HG03575 (cell line): ENCODE measurements around the gene FRS3.
"Not testable (repeated sequence)": the region's sequence is repeated elsewhere in the genome, so short reads cannot be mapped to it uniquely, and the experiment has no call there.

Experiments
- ATAC-seq: cut with Tn5 transposase; IDR thresholded peaks from one replicate; pipeline ENCODE4 v1.9.1; 2021; ENCODE audit not compliant: unreplicated experiment, insufficient number of reproducible peaks, low FRiP score; ENCODE audit errors: extremely low read depth

FRS3 gene, protein sequence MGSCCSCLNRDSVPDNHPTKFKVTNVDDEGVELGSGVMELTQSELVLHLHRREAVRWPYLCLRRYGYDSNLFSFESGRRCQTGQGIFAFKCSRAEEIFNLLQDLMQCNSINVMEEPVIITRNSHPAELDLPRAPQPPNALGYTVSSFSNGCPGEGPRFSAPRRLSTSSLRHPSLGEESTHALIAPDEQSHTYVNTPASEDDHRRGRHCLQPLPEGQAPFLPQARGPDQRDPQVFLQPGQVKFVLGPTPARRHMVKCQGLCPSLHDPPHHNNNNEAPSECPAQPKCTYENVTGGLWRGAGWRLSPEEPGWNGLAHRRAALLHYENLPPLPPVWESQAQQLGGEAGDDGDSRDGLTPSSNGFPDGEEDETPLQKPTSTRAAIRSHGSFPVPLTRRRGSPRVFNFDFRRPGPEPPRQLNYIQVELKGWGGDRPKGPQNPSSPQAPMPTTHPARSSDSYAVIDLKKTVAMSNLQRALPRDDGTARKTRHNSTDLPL

GRCh38 chr6:41779788-41780550 lies at the start of gene FRS3:
Gene FRS3 (minus strand): TSS chr6:41779900. CDS start chr6:41776987, 2,913 bp downstream.
- peak; percentile 46 for ATAC-seq

GRCh38 chr6:41826343-41827022 lies 46.8 kb upstream of the FRS3 start:
- ATAC-seq, result no peak

GRCh38 chr6:41824571-41825569 lies 45.2 kb upstream of the FRS3 start:
- no peak for ATAC-seq

GRCh38 chr6:41823178-41823577 lies 43.5 kb upstream of the FRS3 start:
- ATAC-seq, result no peak

DNA sequence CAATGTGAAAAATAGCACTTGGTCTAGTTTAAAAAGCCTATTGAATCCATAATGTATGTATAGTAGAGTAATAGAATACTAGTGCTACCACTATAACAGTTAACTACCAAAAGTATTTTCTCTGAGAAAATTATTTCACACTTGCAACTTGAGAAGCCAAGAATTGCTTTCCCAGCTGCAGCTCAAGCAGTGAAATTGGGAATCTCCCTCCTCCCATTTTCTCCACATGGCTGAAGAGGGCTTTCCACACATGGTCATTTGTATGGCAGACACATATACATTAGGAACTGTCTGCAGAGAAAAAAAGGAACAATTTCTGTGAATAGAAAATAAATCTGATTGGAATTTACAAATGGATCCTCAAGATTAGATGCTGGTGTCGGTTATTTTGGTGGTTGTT lies 42.3 kb upstream of the FRS3 start:
- no peak for ATAC-seq

DNA sequence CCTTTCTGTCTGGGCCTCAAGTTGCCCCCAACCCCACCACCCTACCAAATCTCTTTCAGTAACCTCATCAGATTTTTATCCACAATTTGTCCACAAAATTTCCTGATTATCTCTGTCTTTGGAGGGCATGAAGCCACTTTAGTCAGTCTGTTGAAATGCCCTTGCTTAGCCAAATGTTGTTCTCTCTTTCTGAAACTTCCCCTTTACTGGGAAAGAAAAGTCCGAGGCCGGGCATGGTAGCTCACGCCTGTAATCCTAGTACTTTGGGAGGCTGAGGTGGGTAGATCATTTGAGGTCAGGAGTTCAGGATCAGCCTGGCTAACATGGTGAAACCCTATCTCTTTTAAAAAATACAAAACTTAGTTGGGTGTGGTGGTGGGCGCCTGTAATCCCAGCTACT lies 41.6 kb upstream of the FRS3 start:
- ATAC-seq, result no peak

GRCh38 chr6:41818271-41819054 lies 38.8 kb upstream of the FRS3 start:
- no peak for ATAC-seq

DNA sequence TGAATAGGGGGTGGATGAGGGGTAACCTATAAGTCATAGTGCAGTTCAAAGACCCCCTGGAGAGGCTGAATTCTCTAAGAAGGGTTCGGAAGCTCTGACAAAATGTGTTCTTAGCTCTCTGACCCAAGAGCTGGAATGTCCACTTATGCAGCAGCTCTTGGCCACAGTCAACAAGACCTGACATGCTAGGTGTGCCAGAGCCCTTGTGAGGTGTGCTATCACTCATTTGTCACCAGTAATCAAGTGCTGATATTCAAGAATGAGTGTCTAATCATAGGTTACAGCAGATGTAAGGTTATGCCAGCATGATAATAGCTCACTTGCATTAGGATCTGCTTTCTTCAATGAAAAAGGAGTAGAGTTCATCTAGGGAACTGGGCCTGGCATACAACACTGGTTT lies 35.9 kb upstream of the FRS3 start:
- ATAC-seq, result no peak

DNA sequence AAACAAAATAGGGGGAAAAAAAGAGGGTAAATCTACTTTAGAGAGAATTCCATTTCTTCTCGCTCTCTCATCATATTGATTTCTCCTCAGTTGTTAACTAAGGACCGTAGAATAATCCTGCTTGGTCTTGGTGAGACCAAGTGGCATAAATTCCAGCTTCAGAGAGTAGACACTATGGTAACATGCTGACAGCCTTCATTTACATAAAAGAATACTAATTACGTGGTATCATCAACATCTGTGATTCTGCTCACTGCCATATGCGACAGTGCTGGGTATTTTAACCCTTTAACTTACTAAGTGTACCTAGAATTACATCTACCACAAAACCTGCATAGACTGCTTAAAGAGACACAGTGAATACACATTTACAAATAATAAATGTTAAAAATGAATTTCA lies 34.9 kb upstream of the FRS3 start:
- ATAC-seq, result no peak

DNA sequence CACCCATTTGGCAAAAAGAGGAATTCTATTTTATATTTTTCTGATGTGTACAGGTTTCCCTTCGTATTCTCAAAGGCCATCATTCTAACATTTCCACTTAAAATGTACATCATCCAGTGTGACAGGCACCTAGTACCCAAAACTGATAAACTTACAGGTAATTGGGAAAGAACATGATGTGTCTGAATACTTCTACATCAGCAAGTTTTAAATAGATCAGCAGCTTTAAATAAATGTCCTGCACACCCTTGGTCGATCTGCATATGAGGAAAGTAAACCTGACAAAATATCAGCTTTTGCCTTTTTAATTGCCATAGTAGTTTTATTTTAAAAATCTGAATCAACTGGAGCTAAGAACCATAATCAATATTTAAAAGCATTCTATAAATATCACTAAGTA lies 34.3 kb upstream of the FRS3 start:
- no peak for ATAC-seq

DNA sequence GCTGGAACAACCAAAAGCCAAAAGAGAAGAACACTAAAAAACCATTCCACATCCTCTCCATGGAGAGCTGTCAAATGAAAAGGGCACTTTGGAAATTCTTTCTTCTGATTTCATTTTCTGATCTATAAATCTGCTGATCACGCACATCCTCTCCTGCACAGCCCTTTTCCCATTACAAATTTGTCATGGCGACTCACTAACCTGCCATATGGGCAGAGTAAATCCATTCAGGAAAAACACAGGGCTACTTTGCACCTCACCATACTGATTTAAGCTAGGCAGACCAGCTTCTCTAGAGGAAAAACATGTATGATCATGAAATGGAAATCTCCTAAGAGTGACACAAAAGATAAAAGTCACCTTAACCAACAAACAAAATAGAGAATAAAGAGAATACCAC lies 33.8 kb upstream of the FRS3 start:
- no peak for ATAC-seq

DNA sequence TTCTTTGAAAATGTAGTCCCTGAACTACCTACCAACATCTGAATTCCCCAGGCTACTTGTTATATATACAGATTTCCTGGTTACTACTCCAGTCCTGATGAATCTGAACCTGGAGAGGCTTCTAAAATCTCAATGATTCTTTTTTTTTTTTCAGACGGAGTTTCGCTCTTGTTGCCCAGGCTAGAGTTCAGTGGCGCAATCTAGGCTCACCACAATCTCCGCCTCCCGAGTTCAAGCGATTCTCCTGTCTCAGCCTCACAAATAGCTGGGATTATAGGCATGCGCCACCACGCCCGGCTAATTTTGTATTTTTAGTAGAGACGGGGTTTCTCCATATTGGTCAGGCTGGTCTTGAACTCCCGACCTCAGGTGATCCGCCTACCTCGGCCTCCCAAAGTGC lies 32.2 kb upstream of the FRS3 start:
- not testable (repeated sequence) for ATAC-seq

- no peak for ATAC-seq
These were observed 31.4 kb upstream of the FRS3 start for GRCh38 chr6:41811095-41811494.

DNA sequence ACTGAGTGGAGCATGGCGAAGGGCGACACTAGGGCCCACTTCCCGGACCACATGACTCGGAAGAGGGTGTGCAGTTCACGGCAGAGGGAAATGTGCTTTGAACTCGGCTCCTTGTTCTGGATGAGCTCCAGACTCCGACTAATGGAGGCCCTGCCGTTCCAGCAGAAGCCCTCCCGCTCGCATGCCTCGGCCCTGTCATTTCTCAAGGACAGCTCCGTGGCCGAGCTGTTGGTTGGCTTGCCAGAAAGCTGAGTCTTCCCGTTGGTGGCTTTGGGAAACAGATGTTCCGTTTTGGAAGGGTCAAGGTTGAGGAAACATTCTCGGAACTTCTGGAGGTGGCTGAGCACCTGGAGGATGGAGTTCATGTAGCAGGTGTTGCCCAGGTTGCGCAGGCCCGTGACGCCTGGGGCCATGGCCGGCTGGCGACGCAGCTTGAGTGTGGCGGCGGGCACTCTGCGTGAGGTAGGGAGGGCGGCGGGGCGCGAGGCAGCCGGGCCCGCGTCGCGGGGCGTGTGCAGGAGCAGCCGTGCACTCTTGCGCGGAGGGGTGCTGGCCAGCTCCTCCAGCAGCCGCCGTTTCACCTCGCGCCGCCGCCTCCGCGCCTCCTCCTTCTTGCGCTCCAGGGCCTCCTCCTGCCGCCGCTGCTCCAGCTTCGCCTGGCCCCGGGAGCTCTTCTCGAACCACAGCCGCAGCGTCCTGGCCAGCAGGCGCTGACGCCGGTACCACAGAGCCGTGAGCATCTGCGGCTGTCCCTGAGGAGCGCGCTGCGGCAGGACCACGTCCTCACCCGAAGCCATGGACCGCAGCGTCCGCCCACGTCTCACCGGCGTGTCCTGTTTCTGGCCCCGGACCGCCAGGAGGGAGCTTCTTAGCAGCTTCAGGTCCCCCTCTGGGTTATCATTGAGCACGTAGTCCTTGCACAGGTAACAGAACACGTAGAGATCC lies 26.4 kb upstream of the FRS3 start:
- no peak for ATAC-seq

DNA sequence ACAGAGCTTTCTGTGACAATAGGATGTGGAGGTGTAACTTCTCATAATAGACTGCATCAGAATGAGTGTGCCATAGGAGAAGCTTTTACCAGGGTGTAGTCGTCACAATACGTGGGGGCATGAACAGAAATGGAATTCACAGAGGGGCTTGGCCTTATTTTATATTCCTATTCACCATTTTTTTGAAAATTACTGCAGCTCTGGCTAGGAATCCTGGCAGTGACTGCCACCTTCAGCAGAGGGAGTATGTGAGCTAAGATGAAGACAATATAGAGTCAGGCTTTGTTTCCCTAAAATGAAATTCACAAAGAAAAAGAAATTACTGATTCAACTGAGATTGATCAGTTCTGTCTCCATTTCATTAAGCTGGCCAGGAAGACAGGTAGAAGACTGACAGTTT lies 21.7 kb upstream of the FRS3 start:
- ATAC-seq, result no peak

GRCh38 chr6:41799559-41799911 lies 19.8 kb upstream of the FRS3 start:
- ATAC-seq, result no peak
